Activated CD8-positive, alpha-beta memory T cell treated with anti-CD3 and anti-CD28 coated beads, Interleukin-2, amount 50 U/mL, for 4 hours (primary cell): ENCODE data around the gene TMEM175.
"Not testable (repeated sequence)": the region's sequence is repeated elsewhere in the genome, so short reads cannot be mapped to it uniquely, and the experiment has no call there.

Experiments used
- DNase-seq: peaks from one replicate; pipeline ENCODE4 v3.0.0-alpha.2; 2020

The TMEM175 gene

DNA sequence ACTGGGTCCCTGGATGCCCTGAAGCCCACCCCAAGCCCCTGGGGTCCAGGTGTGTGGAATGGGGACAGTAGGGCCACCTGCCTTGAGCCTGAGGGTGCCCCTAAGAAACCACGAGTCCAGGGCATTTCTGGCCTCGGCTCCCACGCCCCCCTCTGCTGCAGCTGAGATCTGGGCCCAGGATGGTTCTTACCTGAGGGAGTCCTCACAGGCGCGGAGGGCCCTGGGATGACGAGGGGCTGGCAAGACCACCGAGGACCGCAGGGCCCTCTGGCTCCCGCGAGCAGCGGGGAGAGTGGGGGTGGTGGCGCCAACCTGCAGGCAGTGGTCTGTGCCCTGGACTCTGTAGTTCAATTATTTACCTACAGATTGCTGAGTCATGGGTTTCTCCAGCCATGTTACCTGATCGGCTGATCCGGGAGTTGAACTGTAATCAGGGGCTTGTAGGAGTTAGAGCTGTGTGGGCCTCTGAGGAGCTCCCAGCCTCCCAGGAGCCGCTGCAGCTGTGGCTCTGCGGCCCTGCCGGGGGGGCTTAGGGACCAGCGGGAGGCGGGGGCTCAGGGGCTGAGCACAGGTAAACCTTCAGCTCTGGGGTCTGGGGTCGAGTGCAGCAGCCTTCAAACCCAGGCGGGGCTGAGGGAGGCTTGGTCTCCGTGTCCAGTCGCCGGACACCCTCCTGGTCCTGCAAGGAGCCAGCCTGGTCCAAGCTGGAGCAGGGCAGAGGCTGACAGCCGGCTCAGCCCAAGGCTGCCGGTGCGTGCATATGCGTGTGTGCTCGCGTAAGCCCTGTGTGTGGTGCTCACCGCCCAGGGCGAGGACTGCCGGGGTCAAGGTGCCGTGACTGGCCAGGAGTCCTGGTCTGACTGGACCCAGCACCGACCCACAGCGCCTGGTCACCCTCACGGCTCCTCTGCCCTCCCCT is 61.1 kb downstream of the TMEM175 start, which contains the start of gene SLC26A1:
Gene SLC26A1 (minus strand): TSS at position 294 of the 919 bp plus-strand sequence. CDS start 1,701 bp downstream, outside the sequence.
- DNase-seq = peak; percentile 12

DNA sequence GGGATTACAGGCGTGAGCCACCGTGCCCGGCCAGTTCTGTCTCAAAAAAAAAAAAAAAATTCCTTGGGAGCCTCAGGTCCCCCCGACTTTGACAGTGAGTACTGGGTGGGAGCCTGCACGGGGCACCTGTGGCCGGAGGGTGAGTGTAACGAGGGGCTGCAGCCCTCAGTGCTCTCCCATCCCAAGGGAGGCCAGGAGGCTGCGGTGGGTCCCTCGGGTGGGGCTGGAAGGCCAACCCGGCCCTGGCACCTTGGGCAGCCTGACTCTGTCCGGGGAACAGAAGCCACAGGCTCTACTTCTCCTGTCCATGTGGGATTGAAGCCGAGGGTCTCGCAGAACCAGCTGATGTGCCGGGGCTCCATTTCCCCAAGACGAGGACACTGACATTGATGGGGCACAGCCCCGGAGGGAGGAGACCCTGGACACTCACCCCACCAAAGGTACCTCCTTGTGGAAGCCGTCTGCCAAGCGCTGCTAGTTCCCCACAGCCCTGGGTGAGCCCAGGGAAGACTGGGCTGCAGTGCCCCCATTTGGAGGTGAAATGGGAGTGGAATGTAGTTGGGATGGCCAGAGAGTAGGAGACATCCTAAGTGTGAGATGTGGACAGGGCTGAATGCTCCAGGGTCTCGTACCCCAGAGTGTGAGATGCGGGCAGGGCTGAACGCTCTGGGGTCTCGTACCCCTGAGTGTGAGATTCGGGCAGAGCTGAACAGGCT is 63.2 kb downstream of the TMEM175 start:
- DNase-seq = no peak

DNA sequence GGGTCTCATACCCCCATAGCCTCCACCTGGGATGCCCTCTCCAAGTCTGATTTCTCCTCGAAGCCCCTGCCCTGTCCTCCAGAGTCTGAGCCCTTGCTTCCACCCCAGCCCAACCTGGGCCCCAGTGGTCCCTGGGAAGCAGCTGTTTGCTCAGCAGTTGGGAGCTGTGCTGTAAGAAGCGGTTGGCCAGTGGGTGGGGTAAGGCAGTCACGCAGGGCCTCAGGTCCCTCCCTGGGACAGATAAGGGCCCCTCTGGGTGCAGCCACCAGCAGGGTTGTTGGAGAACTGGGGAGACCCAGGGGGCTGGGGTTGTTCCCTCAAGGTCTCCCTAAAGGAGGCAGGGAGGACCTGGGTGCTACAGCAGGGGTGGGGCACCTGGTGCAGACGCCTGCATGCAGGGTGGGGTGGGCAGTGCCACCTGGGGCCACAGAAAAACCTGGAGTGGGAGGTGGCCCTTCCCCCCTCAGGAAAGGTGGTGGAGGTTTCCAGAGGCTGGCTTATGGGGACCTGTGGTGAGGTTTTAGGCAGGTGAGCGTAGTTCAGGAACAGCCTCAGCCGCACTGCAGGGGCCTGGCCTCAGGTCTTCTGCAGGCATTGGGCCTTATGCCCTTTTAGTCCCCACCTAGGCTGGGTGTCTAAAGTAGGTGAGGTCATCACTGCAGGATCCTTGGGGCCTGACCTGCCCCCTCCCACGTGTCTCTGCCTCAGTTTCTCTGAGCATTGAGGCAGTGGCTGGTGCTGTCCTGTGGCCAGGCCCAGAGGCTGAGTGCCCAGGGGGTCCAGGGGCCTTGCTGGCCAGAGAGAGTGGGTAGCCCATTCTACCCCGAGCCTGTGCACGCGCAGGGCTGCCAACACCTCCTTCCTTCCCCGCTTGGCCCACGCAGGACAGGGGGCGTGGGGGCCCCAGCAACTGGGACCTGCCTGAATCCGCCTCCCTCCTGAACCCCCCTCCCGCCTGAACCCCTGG is 64.1 kb downstream of the TMEM175 start:
- no peak for DNase-seq

DNA sequence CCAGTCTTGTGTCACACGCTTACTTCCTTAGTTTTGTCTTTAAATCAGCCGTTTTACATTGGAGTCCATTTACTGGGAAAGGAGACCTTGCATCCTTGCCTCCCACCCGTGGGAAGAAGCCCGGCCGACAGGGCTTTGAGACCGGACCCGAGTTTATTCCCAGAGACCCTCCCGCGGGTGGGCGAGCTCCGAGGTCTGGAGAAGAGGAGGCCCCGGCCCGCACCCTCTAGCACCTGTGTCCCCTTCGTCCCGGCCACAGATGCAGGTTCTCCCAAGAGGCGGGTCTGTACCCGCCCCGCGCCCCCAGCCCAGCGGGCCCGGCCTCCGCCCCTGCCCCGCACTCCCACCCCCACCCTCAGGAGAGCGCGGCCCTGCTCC is 64.7 kb downstream of the TMEM175 start:
- no peak for DNase-seq

DNA sequence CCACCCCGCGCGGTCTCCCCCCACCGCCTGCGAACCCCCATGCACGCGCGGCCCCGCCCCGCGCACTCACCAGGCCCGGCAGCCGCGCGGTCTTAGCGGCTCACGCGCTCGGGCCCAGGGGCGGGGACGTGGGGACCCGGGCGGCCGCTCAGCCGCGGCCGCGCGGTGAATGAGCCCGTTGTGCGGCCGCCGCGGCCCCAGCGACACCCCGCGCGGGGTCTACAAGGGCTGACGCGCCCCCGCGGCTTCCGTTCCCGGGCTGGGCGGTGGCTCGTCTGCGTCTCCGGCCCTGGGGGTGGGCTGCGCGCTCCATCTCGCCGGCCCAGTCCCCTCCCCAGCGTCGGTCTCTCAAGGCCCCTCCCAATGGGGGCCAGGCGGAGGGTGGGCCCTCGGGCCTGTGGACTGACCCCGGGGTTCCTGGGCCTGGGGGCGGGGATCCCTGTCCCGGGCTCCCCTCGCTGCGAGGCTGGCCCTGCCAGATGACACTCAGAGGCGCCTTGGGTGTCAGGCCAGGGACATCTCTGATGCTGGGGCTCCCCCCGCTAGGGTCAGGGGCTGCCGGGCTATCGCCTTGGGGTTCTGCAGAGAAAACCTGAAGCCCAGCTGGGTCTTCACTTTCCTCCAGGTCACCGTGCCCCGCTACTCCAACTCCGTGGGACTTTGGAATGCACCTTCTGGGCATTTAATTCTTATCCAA is 65.3 kb downstream of the TMEM175 start:
- no peak for DNase-seq

DNA sequence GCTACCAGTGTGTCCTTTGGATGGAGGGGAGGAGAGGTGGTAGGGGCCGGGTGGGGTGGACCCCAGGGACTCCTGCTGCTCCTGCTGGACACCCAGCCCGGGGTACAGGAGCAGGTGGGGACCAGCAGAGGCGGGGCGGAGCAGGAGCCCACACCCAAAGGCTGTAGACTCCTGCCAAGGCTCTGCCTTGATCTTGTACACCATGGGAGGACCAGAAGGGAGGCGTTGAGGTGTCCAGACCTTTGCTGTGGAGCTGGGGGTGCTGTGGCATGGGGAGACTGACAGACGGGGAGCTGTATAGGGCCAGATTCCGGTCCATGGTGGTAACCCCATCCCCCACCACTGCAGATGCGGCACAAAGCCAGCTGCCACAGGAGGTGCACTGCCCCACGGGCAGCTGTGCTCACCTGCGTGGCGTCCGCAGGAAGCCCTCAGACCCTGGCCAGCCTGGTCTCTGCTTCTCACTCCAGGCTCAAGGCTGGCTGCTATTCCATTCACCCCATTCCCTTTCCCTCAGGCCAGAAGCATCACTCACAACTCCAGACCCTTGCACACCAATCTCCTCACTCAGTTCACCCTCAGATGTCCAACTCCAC is 65.9 kb downstream of the TMEM175 start:
- DNase-seq = no peak

DNA sequence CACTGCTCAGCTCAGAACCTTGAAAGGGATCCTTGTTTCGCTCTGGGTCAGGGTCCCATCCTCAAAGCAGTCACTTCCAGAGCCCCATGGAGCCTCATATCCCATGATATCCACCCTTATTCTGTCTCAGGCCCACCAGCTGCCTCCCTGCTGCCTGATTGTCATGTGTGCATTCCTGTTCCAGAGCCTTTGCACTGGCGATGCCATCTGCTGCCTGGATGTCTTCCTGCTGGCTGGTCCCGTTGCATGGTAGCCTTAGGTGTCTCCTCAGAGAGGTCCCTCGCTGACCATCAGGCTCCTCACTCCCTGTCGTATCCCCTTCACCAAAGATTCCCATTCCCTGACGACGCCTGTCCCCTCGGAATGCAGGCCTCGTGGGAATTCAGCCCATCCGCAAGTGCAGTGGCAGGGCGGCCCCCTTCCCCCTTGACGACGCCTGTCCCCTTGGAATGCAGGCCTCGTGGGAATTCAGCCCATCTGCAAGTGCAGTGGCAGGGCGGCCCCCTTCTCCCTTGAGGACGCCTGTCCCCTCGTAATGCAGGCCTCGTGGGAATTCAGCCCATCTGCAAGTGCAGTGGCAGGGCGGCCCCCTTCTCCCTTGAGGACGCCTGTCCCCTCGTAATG is 67.1 kb downstream of the TMEM175 start:
- not testable (repeated sequence) for DNase-seq

DNA sequence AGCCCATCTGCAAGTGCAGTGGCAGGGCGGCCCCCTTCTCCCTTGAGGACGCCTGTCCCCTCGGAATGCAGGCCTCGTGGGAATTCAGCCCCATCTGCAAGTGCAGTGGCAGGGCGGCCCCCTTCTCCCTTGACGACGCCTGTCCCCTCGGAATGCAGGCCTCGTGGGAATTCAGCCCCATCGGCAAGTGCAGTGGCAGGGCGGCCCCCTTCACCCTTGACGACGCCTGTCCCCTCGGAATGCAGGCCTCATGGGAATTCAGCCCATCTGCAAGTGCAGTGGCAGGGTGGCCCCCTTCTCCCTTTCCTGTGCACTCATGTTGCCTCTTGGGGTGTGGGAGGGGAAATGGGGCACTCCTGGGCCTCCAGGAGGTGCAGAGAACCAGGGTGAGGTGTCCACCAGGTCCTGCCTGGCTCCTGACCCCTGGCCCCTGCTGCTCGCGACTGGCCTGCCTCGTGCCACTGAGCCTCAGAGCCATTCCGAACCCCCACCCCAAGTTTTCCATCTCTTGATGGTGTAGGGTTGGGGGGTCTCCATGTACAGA is 67.7 kb downstream of the TMEM175 start:
- no peak for DNase-seq

DNA sequence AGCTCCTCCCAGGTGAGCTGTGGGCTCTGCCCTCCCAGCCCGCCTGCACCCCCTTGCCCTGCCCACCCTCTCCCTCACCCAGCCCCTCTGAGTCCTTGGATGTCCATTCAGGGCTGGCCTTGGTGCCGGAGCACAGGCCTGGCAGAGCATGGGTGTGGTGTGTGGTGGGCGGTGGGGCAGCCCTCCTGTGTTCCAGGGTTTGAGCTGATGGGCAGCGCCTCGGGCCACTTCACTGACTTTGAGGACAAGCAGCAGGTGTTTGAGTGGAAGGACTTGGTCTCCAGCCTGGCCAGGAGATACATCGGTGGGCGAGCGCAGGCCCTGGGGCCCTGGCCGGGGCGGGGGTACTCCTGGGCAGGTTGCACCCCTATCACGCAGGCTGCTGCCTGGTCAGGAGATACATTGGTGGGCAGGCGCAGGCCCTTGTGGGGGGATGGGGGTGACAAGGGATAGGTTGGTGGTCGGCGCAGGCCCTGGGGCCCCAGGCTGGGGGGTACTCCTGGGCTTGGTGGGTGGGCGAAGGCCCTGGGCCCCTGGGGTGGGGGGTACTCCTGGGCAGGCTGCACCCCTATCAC is 68.5 kb downstream of the TMEM175 start:
- no peak for DNase-seq

DNA sequence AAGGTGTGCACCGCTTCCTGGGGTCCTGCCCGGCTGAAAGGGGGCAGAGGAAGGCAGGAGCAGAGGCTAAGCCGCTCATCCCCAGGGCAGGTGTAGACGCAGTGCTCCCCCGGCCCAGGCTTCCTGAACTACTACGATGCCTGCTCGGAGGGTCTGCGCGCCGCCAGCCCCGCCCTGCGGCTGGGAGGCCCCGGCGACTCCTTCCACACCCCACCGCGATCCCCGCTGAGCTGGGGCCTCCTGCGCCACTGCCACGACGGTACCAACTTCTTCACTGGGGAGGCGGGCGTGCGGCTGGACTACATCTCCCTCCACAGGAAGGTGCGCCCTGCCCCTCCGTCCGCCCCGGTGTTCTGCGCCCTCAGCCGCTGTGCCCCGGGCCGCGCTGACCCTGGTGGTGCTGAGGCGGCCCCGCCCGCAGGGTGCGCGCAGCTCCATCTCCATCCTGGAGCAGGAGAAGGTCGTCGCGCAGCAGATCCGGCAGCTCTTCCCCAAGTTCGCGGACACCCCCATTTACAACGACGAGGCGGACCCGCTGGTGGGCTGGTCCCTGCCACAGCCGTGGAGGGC is 69.4 kb downstream of the TMEM175 start:
- DNase-seq = no peak

DNA sequence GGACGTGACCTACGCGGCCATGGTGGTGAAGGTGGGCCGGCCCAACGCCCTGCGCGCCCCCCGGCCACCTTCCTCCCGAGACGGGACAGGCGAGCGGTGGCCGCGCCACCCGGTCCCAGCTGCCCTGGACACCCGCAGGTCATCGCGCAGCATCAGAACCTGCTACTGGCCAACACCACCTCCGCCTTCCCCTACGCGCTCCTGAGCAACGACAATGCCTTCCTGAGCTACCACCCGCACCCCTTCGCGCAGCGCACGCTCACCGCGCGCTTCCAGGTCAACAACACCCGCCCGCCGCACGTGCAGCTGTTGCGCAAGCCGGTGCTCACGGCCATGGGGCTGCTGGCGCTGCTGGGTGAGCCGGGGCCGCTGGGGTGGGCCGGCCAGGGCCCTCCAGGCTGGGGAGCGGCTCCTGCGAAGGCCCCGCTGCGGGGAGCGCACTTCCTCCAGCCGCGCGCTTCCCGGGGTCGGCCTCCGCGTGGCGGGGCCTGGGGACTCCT is 69.9 kb downstream of the TMEM175 start:
- DNase-seq = no peak

DNA sequence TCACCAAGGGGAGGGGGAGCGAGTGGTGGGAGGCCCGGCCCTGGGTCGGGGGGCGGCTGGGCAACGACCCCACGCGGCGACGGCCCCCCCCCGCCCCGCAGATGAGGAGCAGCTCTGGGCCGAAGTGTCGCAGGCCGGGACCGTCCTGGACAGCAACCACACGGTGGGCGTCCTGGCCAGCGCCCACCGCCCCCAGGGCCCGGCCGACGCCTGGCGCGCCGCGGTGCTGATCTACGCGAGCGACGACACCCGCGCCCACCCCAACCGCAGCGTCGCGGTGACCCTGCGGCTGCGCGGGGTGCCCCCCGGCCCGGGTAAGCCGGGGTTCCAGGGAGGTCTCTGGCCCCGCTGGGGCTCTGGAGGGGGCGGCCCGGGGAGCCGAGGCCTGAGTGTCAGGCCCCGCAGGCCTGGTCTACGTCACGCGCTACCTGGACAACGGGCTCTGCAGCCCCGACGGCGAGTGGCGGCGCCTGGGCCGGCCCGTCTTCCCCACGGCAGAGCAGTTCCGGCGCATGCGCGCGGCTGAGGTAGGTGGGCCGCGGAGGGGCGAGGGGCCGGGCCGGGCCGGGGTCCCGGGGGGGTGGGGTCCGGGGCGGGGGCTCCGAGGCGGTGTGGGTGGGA is 70.5 kb downstream of the TMEM175 start:
- DNase-seq = no peak

DNA sequence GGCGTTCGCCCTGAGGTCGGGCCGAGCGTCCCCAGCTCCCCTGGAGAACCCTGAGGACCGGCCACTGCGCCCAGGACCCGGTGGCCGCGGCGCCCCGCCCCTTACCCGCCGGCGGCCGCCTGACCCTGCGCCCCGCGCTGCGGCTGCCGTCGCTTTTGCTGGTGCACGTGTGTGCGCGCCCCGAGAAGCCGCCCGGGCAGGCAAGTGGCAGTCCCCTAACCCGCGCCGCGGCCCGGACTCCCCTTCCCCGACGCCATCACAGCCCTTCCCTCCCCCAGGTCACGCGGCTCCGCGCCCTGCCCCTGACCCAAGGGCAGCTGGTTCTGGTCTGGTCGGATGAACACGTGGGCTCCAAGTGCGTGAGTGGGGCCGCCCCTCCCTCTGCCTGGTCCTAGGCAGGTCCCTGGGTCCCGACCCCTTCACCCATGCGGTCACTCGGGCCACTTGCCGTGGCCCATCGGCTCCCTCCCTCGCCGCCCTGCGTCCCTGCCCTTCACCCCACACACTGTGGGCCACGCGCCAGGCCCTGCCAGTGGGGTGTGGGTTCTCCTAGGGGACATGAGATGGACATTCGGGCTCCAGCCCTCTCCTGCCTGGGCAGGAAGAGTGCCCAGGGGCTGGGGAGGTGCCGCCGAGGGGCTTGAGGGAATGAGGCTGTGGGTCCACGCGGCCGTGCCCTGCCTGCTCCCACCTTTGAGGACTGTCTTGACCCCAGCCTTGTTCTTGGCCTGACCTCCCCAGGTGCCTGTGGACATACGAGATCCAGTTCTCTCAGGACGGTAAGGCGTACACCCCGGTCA is 71.2 kb downstream of the TMEM175 start:
- no peak for DNase-seq

DNA sequence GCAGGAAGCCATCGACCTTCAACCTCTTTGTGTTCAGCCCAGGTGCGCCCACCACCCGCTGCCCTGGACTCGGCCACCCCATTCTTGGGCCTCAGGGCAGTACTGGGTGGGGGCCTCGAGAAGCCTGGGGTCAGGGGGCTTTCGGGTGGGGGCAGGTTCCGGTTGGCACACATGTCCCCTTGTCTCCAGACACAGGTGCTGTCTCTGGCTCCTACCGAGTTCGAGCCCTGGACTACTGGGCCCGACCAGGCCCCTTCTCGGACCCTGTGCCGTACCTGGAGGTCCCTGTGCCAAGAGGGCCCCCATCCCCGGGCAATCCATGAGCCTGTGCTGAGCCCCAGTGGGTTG is 71.8 kb downstream of the TMEM175 start:
- no peak for DNase-seq

DNA sequence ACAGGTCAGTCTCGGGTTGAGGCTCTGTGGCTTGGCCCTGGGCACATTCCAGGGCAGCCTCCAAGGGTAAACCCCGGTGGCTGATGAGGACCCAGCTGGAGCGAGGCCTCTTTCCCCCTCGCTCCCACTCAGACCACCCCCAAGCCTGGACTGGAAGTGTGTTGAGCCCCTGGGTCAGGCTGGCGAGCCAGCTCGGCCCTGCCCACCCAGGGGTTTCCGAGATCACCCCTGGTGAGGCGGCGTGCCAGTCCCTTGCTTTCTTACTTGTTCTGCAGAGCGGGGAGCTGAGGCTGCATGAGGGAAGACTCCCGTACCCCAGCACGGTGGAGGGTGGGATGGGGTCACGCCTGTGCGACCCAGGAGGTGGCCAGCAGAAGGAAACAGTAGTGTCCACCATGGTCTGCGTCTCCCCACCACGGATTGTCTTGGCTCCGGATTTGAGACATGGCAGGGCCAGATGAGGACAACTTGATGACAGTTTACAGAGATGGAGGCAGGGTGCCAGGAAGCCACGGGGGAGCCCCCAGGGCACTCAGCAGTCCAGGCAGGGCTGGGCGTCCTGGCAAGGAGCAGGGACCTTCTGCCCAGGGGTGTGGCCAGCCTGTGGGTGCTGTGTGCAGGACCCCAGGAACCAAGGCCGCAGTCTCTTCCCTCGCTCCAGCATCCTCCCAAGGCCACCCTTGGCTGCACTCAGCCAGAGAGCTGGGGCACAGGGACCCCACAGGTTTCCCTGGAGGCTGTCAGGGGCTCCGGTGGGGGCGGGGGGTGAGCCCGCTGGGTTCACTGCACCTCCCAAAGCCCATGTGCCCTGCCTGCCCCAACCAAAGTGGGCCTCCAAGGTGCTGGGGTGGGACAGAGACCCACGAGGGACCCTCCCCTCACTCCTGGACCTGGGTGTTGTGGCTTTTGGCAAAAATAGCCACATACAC is 72.6 kb downstream of the TMEM175 start:
- no peak for DNase-seq

DNA sequence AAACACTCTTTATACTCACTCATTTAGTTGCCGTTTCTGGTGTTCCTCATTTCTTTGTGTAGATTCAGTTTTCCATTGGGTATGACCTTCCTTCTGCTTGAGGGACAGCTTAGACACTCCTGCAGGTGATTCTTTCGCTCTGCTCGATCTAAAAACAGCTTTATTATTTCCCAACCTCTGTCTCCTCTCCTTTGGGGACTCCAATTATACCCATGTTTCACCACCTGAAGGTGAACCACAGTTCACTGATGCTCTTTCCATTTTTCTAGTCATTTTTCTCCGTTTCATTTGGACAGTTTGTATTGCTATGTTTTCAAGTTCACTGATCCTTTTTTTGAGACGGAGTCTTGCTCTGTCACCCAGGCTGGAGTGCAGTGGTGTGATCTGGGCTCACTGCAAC is 74.6 kb downstream of the TMEM175 start:
- no peak for DNase-seq
